HepG2 (cell line): ENCODE measurements around the gene SRRM2. TPM values are rescaled to one million over a fixed set of nuclear protein-coding genes. Genes with fewer than 3 reads are reported as not detected.
A peak's percentile ranks its signal among the peaks of the same experiment; 100 is the strongest.

Source experiments
- EEA1 ChIP-seq: sonication (generic); formaldehyde crosslinking; IDR thresholded peaks from 2 replicates; pipeline ENCODE4 v1.5.1; 2020; ENCODE audit warnings: mild to moderate bottlenecking, missing genetic modification reagents, borderline replicate concordance
- FOXK1 ChIP-seq: sonication (generic); formaldehyde crosslinking; IDR thresholded peaks from 2 replicates; pipeline ENCODE4 v1.4.0; 2020; ENCODE audit warnings: low read depth, missing genetic modification reagents, borderline replicate concordance
- HOXA9 ChIP-seq: sonication (generic); formaldehyde crosslinking; IDR thresholded peaks from 2 replicates; pipeline ENCODE4 v1.8.1; 2022; ENCODE audit warnings: missing genetic modification reagents, mild to moderate bottlenecking, moderate library complexity, borderline replicate concordance
- KLF16 ChIP-seq, 2 experiments: sonication (generic) in 1 of 2; formaldehyde crosslinking in 1 of 2; IDR thresholded peaks; 2 replicates each; pipeline versions ENCODE4 v1.6.1 to v1.8.0; 2016 to 2023; ENCODE audit warnings: missing genetic modification reagents in 2 of 2, missing compliant biosample characterization in 1 of 2
- KLF9 ChIP-seq: IDR thresholded peaks from 2 replicates; pipeline ENCODE4 v1.6.1; 2016; ENCODE audit warnings: low read depth
- MAZ ChIP-seq, 2 experiments: sonication (generic) in 1 of 2; formaldehyde crosslinking in 1 of 2; IDR thresholded peaks; 2 replicates each; pipeline versions ENCODE4 v1.5.0 to v1.6.1; 2012 to 2020; ENCODE audit warnings: low read depth in 2 of 2, mild to moderate bottlenecking in 2 of 2, borderline replicate concordance in 1 of 2, improper control_type of control experiment in 1 of 2, low read length in 1 of 2, missing genetic modification reagents in 1 of 2, moderate library complexity in 1 of 2
- U2AF2 ChIP-seq: fragments of 200-400 bp; formaldehyde crosslinking; IDR thresholded peaks from 2 replicates; pipeline ENCODE4 v1.6.1; 2017; ENCODE audit warnings: low read depth, mild to moderate bottlenecking, low read length
- ZBTB38 ChIP-seq: sonication (generic); formaldehyde crosslinking; IDR thresholded peaks from 2 replicates; pipeline ENCODE4 v1.5.1; 2020; ENCODE audit warnings: mild to moderate bottlenecking, missing genetic modification reagents
- ZNF790 ChIP-seq: sonication (generic); formaldehyde crosslinking; IDR thresholded peaks from 2 replicates; pipeline ENCODE4 v1.8.0; 2022; ENCODE audit warnings: missing genetic modification reagents, mild to moderate bottlenecking, borderline replicate concordance
- polyA plus RNA-seq, 8 experiments: library from polyadenylated mRNA; depleted of rRNA in 3 of 8; stranded (reverse) in 7 of 8; unstranded in 1 of 8; fragments of >200 nt; fragmentation: Illumina TruSeq in 4 of 8; extraction: Trizol in 4 of 8; gene quantifications; 2 replicates each; pipeline versions ENCODE4 v1.2.1 to v1.2.3, GENCODE V29; 2011 to 2016; ENCODE audit warnings: low read depth in 4 of 8, missing spikeins in 1 of 8, mixed read lengths in 1 of 8; ENCODE audit not compliant: insufficient read depth in 1 of 8
- total RNA-seq, 5 experiments: library from RNA; depleted of rRNA; stranded (reverse); fragments of >200 nt; fragmentation: Illumina TruSeq; extraction: Trizol; gene quantifications; 2 replicates each; pipeline ENCODE4 v1.2.3, GENCODE V29; 2016; ENCODE audit warnings: low read depth in 1 of 5
- TF ChIP-seq, protein P1 (sequence below): sonication (generic); formaldehyde crosslinking; IDR thresholded peaks from 2 replicates; pipeline ENCODE4 v1.8.1; 2023; ENCODE audit warnings: missing genetic modification reagents, mild to moderate bottlenecking, borderline replicate concordance
- TF ChIP-seq, protein P2 (sequence below): IDR thresholded peaks from 2 replicates; pipeline ENCODE4 v1.6.1; 2016; ENCODE audit warnings: mild to moderate bottlenecking, missing biosample characterization, missing genetic modification reagents
- TF ChIP-seq, protein P3 (sequence below): sonication (generic); formaldehyde crosslinking; conservative IDR thresholded peaks from 2 replicates; pipeline ENCODE4 v1.8.0; 2022; ENCODE audit warnings: missing genetic modification reagents
- TF ChIP-seq, protein P4 (sequence below): sonication (generic); formaldehyde crosslinking; conservative IDR thresholded peaks from 2 replicates; pipeline ENCODE4 v1.4.0; 2020; ENCODE audit warnings: mild to moderate bottlenecking, missing genetic modification reagents, moderate library complexity
- TF ChIP-seq, protein P5 (sequence below): sonication (generic); formaldehyde crosslinking; IDR thresholded peaks from 2 replicates; pipeline ENCODE4 v1.5.1; 2020; ENCODE audit warnings: mild to moderate bottlenecking, missing genetic modification reagents, moderate library complexity

SRRM2 gene
- total and polyA plus RNA-seq, 2 of the 13 experiments (the other 11 are each of a cell fraction or from before 2014, with no cell fraction given), result 50.4 to 112 TPM

DNA sequence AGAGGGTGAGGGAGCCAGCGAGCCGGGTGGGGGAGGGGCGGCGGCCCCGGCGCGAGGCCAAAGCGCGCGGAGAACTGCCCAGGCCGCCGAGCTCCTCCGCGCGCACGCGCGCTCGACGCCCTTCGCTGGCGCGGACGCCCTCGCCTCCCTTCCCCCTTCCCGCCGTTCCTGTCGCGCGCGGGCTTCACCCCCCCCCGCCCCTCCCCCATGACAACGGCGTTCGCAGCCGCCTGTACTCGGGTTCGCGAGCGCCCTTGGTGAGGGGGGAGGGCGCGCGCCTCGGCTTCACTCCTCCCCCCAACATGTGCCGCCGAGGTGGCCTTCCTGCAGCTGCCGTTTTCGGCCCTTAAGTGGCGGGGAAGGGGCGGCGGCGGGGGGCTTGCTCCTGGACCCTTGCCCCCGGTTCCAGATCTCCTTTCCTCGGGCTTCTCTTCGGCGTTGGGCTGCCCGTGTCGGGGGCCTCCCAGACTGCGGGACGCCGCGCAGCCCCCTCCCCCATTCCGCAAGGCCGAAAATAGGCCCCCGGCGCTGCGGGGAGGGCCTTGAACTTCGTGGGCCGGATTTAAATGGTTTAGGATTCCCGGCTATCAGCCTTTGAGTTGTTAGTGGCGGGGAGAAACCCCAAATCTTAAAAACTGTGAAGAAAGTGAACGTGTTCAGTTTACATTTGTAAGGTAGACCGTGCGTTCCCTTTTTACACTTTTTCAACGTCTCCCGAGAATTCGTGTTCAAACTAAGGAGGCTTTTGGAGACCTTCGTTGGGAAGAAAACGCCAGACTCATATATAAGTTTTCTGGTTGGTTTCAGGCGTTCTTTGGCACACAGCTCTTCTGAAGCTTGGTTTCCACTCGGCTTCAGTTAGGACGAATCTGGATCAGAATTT is 653 bp downstream of the SRRM2 start (continued):
- TF ChIP-seq, protein P1, sequence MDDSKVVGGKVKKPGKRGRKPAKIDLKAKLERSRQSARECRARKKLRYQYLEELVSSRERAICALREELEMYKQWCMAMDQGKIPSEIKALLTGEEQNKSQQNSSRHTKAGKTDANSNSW, result 0 out of 2 replicates have a peak, but pooled peaks have one; percentile 15
- TF ChIP-seq, protein P2, sequence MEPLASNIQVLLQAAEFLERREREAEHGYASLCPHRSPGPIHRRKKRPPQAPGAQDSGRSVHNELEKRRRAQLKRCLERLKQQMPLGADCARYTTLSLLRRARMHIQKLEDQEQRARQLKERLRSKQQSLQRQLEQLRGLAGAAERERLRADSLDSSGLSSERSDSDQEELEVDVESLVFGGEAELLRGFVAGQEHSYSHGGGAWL (CRISPR knock-in tag), result 0 out of 2 replicates have a peak, but pooled peaks have one; percentile 6
- TF ChIP-seq EEA1 (no peak), MAZ (IDR thresholded peaks at IDR 0.05; ENCODE audit: borderline replicate concordance, low read depth, low read length) (peak; percentile 28; the same call in 1 of the 2 replicates), MAZ (CRISPR knock-in tag; IDR thresholded peaks at IDR 0.05; ENCODE audit: low read depth) (peak; percentile 6; the same call in 1 of the 2 replicates), ZNF790 (CRISPR knock-in tag) (no peak), KLF16 (CRISPR knock-in tag; IDR thresholded peaks at IDR 0.05) (no peak), KLF9 (CRISPR knock-in tag) (no peak), FOXK1 (CRISPR knock-in tag) (no peak), ZBTB38 (no peak), HOXA9 (CRISPR knock-in tag) (no peak), U2AF2 (no peak)
- TF ChIP-seq, protein P3, sequence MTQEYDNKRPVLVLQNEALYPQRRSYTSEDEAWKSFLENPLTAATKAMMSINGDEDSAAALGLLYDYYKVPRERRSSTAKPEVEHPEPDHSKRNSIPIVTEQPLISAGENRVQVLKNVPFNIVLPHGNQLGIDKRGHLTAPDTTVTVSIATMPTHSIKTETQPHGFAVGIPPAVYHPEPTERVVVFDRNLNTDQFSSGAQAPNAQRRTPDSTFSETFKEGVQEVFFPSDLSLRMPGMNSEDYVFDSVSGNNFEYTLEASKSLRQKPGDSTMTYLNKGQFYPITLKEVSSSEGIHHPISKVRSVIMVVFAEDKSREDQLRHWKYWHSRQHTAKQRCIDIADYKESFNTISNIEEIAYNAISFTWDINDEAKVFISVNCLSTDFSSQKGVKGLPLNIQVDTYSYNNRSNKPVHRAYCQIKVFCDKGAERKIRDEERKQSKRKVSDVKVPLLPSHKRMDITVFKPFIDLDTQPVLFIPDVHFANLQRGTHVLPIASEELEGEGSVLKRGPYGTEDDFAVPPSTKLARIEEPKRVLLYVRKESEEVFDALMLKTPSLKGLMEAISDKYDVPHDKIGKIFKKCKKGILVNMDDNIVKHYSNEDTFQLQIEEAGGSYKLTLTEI (CRISPR knock-in tag), result no peak
- TF ChIP-seq, protein P4, sequence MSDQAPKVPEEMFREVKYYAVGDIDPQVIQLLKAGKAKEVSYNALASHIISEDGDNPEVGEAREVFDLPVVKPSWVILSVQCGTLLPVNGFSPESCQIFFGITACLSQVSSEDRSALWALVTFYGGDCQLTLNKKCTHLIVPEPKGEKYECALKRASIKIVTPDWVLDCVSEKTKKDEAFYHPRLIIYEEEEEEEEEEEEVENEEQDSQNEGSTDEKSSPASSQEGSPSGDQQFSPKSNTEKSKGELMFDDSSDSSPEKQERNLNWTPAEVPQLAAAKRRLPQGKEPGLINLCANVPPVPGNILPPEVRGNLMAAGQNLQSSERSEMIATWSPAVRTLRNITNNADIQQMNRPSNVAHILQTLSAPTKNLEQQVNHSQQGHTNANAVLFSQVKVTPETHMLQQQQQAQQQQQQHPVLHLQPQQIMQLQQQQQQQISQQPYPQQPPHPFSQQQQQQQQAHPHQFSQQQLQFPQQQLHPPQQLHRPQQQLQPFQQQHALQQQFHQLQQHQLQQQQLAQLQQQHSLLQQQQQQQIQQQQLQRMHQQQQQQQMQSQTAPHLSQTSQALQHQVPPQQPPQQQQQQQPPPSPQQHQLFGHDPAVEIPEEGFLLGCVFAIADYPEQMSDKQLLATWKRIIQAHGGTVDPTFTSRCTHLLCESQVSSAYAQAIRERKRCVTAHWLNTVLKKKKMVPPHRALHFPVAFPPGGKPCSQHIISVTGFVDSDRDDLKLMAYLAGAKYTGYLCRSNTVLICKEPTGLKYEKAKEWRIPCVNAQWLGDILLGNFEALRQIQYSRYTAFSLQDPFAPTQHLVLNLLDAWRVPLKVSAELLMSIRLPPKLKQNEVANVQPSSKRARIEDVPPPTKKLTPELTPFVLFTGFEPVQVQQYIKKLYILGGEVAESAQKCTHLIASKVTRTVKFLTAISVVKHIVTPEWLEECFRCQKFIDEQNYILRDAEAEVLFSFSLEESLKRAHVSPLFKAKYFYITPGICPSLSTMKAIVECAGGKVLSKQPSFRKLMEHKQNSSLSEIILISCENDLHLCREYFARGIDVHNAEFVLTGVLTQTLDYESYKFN (CRISPR knock-in tag), result peak; percentile 46; the same call in 1 of the 2 replicates
- TF ChIP-seq, protein P5, sequence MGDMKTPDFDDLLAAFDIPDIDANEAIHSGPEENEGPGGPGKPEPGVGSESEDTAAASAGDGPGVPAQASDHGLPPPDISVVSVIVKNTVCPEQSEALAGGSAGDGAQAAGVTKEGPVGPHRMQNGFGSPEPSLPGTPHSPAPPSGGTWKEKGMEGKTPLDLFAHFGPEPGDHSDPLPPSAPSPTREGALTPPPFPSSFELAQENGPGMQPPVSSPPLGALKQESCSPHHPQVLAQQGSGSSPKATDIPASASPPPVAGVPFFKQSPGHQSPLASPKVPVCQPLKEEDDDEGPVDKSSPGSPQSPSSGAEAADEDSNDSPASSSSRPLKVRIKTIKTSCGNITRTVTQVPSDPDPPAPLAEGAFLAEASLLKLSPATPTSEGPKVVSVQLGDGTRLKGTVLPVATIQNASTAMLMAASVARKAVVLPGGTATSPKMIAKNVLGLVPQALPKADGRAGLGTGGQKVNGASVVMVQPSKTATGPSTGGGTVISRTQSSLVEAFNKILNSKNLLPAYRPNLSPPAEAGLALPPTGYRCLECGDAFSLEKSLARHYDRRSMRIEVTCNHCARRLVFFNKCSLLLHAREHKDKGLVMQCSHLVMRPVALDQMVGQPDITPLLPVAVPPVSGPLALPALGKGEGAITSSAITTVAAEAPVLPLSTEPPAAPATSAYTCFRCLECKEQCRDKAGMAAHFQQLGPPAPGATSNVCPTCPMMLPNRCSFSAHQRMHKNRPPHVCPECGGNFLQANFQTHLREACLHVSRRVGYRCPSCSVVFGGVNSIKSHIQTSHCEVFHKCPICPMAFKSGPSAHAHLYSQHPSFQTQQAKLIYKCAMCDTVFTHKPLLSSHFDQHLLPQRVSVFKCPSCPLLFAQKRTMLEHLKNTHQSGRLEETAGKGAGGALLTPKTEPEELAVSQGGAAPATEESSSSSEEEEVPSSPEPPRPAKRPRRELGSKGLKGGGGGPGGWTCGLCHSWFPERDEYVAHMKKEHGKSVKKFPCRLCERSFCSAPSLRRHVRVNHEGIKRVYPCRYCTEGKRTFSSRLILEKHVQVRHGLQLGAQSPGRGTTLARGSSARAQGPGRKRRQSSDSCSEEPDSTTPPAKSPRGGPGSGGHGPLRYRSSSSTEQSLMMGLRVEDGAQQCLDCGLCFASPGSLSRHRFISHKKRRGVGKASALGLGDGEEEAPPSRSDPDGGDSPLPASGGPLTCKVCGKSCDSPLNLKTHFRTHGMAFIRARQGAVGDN (CRISPR knock-in tag), result no peak; the same call in 1 of the 2 replicates
